ENCODE results near the gene VAMP2.

The VAMP2 gene

DNA sequence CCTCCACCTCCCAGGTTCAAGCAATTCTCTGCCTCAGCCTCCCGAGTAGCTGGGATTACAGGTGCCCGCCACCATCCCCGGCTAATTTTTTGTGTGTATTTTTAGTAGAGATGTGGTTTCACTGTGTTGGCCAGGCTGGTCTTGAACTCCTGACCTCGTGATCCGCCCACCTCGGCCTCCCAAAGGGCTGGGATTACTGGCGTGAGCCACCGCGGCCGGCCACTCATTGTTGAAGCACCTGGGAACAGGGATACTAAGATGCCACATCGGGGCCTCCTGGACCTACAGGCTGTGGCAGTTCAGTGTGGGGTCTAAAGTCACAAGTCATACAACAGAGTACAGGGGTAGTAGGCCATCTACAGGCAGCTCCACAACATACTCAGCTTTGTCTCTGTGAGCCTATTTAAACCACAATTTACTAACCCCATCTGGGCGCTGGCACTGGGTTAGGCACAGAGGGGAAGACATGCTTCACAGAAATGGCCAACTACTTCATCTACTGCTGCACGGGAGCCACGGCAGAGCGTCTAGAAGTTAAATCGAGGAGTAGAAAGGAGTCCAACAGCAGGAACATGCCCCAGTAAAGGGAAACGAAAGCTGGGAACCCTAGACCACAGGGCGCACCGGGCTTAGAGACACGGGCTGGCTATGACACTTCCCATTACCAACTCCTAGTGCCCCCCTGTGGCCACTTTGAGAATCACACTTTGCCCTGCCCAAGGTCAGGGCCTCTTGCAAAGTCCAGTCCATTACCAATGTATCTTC lies 4.3 kb downstream of the VAMP2 start:
- Histone ChIP-seq H3K36me3 (ENCODE audit: insufficient read depth, low read length) (peaks cover 27% of the 10 kb centered on the region), H3K4me1 (ENCODE audit: insufficient read depth, low read length, severe bottlenecking) (peaks cover 59% of the 10 kb centered on the region), H3F3A (ENCODE audit: insufficient read depth, low read length) (no peaks in the 10 kb centered on the region), H3K9me2 (ENCODE audit: low read depth, low read length) (no peaks in the 10 kb centered on the region), H3K79me2 (ENCODE audit: insufficient read depth, low read length) (peaks cover 9% of the 10 kb centered on the region; the same call in 1 of the 2 replicates), H3K27me3 (ENCODE audit: insufficient read depth, low read length) (no peaks in the 10 kb centered on the region), H3K4me2 (ENCODE audit: low read length) (peak overlapping the region; percentile 14; the same call in 1 of the 2 replicates), H3K9ac (ENCODE audit: low read length) (no peak overlapping the region), H3K9me3 (ENCODE audit: low read length) (no peaks in the 10 kb centered on the region), H4K20me1 (ENCODE audit: insufficient read depth, low read length) (no peaks in the 10 kb centered on the region), H2AFZ (ENCODE audit: low read length) (no peak overlapping the region), H3K4me3 (ENCODE audit: low read depth, low read length, poor library complexity, severe bottlenecking) (no peak overlapping the region), H3K27ac (ENCODE audit: low read depth, low read length, poor library complexity, severe bottlenecking) (peak overlapping the region; percentile 62)
- TF ChIP-seq, protein P1, sequence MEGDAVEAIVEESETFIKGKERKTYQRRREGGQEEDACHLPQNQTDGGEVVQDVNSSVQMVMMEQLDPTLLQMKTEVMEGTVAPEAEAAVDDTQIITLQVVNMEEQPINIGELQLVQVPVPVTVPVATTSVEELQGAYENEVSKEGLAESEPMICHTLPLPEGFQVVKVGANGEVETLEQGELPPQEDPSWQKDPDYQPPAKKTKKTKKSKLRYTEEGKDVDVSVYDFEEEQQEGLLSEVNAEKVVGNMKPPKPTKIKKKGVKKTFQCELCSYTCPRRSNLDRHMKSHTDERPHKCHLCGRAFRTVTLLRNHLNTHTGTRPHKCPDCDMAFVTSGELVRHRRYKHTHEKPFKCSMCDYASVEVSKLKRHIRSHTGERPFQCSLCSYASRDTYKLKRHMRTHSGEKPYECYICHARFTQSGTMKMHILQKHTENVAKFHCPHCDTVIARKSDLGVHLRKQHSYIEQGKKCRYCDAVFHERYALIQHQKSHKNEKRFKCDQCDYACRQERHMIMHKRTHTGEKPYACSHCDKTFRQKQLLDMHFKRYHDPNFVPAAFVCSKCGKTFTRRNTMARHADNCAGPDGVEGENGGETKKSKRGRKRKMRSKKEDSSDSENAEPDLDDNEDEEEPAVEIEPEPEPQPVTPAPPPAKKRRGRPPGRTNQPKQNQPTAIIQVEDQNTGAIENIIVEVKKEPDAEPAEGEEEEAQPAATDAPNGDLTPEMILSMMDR (IDR thresholded peaks at IDR 0.05; ENCODE audit: low read length) = peak; percentile 75
- no peak for TF ChIP-seq EZH2 (IDR thresholded peaks at IDR 0.05; ENCODE audit: borderline replicate concordance, low read length)

DNA sequence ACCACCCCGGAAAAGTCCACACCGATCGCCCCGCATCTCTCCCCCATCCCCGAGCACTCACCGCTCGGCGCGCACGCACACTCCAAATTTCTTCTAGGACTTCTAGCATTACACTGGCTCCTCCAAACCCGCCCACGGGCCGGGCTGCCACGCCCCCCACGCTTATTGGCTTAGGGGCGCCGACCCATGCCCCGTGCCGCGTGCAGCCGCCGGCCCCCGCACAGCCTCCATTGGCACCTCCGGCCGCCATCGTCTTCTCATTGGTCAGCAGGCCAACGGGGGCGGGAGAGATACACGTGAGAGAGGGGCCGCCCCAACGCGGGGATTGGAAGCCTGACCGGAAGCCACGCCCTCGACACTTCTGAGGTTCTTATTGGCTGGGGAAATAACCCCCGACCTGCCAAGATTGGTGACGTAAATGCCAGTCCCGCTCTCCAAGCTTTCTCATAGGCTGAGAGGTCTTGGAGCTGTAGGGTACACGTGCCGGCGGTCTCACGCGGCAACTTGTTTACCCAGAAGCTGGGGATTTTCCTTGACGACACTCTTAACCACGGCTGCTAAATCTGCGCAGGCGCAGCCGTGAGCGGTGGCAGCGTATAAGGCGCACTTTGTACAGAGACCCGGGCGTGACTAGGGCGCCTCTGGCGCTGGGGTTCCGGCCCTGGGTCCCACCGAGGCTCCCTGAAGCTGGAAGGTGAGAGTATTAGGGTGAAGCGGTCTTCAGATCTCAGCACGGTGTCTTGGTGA lies 6.3 kb downstream of the VAMP2 start:
- Histone ChIP-seq H3K4me1 (ENCODE audit: insufficient read depth, low read length, severe bottlenecking) (peaks cover 65% of the 10 kb centered on the region), H2AFZ (ENCODE audit: low read length) (no peak overlapping the region)

DNA sequence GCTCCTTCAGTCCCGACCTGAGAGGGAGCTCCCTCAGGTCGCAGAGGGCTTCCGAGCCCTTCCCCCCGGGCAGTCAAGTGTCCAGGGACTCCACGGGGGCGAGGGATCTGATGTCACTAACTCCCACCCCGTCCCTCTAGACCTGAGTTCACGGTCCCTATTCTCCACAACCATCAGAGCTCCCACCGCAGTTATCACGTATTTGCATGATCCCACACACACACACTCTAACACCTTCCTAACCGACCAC lies 6.8 kb downstream of the VAMP2 start:
- no peaks in the 10 kb centered on the region for H3K9me2 ChIP-seq (ENCODE audit: low read depth, low read length)
- peaks cover 18% of the 10 kb centered on the region for H3K36me3 ChIP-seq (ENCODE audit: insufficient read depth, low read length)
- H3K4me2 ChIP-seq (ENCODE audit: low read length) = peak overlapping the region; percentile 84
- H3K4me1 ChIP-seq (ENCODE audit: insufficient read depth, low read length, severe bottlenecking) = peaks cover 63% of the 10 kb centered on the region
- no peaks in the 10 kb centered on the region for H3K9me3 ChIP-seq (ENCODE audit: low read length)
- no peaks in the 10 kb centered on the region for H3K27me3 ChIP-seq (ENCODE audit: insufficient read depth, low read length)
- H4K20me1 ChIP-seq (ENCODE audit: insufficient read depth, low read length) = no peaks in the 10 kb centered on the region
- no peaks in the 10 kb centered on the region for H3K79me2 ChIP-seq (ENCODE audit: insufficient read depth, low read length)
- peak overlapping the region; percentile 64 for H3K9ac ChIP-seq (ENCODE audit: low read length)
- no peak overlapping the region for H2AFZ ChIP-seq (ENCODE audit: low read length)
- H3K27ac ChIP-seq (ENCODE audit: low read depth, low read length, poor library complexity, severe bottlenecking) = peak overlapping the region; percentile 63
- TF ChIP-seq EZH2 (IDR thresholded peaks at IDR 0.05; ENCODE audit: borderline replicate concordance, low read length) = no peak
- TF ChIP-seq, protein P1 (IDR thresholded peaks at IDR 0.05; ENCODE audit: low read length) = no peak
- no peaks in the 10 kb centered on the region for H3F3A ChIP-seq (ENCODE audit: insufficient read depth, low read length)
- peak overlapping the region; percentile 69 for H3K4me3 ChIP-seq (ENCODE audit: low read depth, low read length, poor library complexity, severe bottlenecking)

More for the DNA sequence above, 6.3 kb downstream of the VAMP2 start:
- peak overlapping the region; percentile 71 for H3K9ac ChIP-seq (ENCODE audit: low read length)
- H3K27me3 ChIP-seq (ENCODE audit: insufficient read depth, low read length) = no peaks in the 10 kb centered on the region
- TF ChIP-seq, protein P1 (IDR thresholded peaks at IDR 0.05; ENCODE audit: low read length) = no peak; the same call in 1 of the 2 replicates
- TF ChIP-seq EZH2 (IDR thresholded peaks at IDR 0.05; ENCODE audit: borderline replicate concordance, low read length) = no peak
- H3K4me2 ChIP-seq (ENCODE audit: low read length) = peak overlapping the region; percentile 84
- no peaks in the 10 kb centered on the region for H3K9me3 ChIP-seq (ENCODE audit: low read length)
- no peaks in the 10 kb centered on the region for H3K9me2 ChIP-seq (ENCODE audit: low read depth, low read length)
- H3K79me2 ChIP-seq (ENCODE audit: insufficient read depth, low read length) = no peaks in the 10 kb centered on the region
- H4K20me1 ChIP-seq (ENCODE audit: insufficient read depth, low read length) = no peaks in the 10 kb centered on the region
- H3K36me3 ChIP-seq (ENCODE audit: insufficient read depth, low read length) = peaks cover 23% of the 10 kb centered on the region
- no peaks in the 10 kb centered on the region for H3F3A ChIP-seq (ENCODE audit: insufficient read depth, low read length)
- H3K27ac ChIP-seq (ENCODE audit: low read depth, low read length, poor library complexity, severe bottlenecking) = peak overlapping the region; percentile 90
- peak overlapping the region; percentile 69 for H3K4me3 ChIP-seq (ENCODE audit: low read depth, low read length, poor library complexity, severe bottlenecking)
